Measurements from ENCODE around the gene RPUSD1. TPM values are rescaled to one million over a fixed set of nuclear protein-coding genes. Genes with fewer than 3 reads are reported as not detected.

Gene RPUSD1
- polyA plus RNA-seq, 3 donors: 29.5 to 38.1 (median 31.5) TPM

- Histone ChIP-seq H3K4me3 (replicated peaks in 1 of 3; ENCODE audit: low read depth in 2 of 3, low read length in 3 of 3) (no peak overlapping the region), H3K27ac (ENCODE audit: low read depth in 1 of 2, low read length in 2 of 2) (no peak overlapping the region), H3K27me3 (ENCODE audit: control insufficient read depth in 2 of 2, insufficient read depth in 2 of 2, low read length in 2 of 2) (peaks cover 9 to 43% of the 10 kb centered on the region in 2 donors), H4K20me1 (ENCODE audit: insufficient read depth, low read length) (no peaks in the 10 kb centered on the region), H3K9ac (ENCODE audit: insufficient read depth, low read length, poor library complexity, severe bottlenecking) (no peak overlapping the region), H2AFZ (ENCODE audit: insufficient read depth, low read depth, low read length, poor library complexity, severe bottlenecking) (no peak overlapping the region), H3K36me3 (replicated peaks in 1 of 2; ENCODE audit: control insufficient read depth in 1 of 2, insufficient read depth in 2 of 2, low read length in 2 of 2) (no peaks in the 10 kb centered on the region), H3K79me2 (ENCODE audit: insufficient read depth, low read length) (no peaks in the 10 kb centered on the region), H3K4me2 (replicated peaks; ENCODE audit: extremely low read depth, low read length, poor library complexity, severe bottlenecking) (no peak overlapping the region), H3K9me3 (replicated peaks in 1 of 2; ENCODE audit: control insufficient read depth in 1 of 2, insufficient read depth in 1 of 2, low read length in 2 of 2) (peaks cover 0 to 15% of the 10 kb centered on the region in 2 donors), H3K4me1 (ENCODE audit: control insufficient read depth in 1 of 2, insufficient read depth in 2 of 2, low read length in 2 of 2) (no peaks in the 10 kb centered on the region)
- Mint-ChIP-seq H3K4me1 (no peaks in the 10 kb centered on the region), H3K27ac (no peak overlapping the region), H3K9me3 (peaks cover 0 to 9% (median 2%) of the 10 kb centered on the region in 7 donors), H3K36me3 (no peaks in the 10 kb centered on the region), H3K27me3 (ENCODE audit: low read depth in 3 of 3) (peaks cover 31 to 40% (median 36%) of the 10 kb centered on the region in 3 donors), H3K4me3 (no peak overlapping the region)
- no peak for TF ChIP-seq CTCF (IDR thresholded peaks at IDR 0.05)
- WGBS (ENCODE audit: insufficient coverage): under 1% methylated on average over 21 of the region's 23 CpGs
- DNase-seq: no peak
- intact Hi-C loops (cut with micrococcal nuclease): loop anchor here in 1 of 2 donors (10.0 kb wide), 1 partner anchor 105 kb away; no protein-coding TSS in a partner anchor
Measured at GRCh38 chr16:819336-820043, 31.3 kb upstream of the RPUSD1 start.

GRCh38 chr16:818592-818991 lies 30.4 kb upstream of the RPUSD1 start:
- no peak overlapping the region for H3K27ac ChIP-seq (ENCODE audit: low read depth in 1 of 2, low read length in 2 of 2)
- no peaks in the 10 kb centered on the region for H3K36me3 Mint-ChIP-seq
- 73% methylated on average over 1 of the region's 2 CpGs for WGBS (ENCODE audit: insufficient coverage)
- H3K4me3 ChIP-seq (replicated peaks in 1 of 3; ENCODE audit: low read depth in 2 of 3, low read length in 3 of 3): no peak overlapping the region
- no peaks in the 10 kb centered on the region for H4K20me1 ChIP-seq (ENCODE audit: insufficient read depth, low read length)
- H3K27me3 Mint-ChIP-seq (ENCODE audit: low read depth in 3 of 3): peaks cover 38 to 49% (median 42%) of the 10 kb centered on the region in 3 donors
- H3K9ac ChIP-seq (ENCODE audit: insufficient read depth, low read length, poor library complexity, severe bottlenecking): no peak overlapping the region
- DNase-seq: no peak
- intact Hi-C loops (cut with micrococcal nuclease): no loop called here
- H3K27me3 ChIP-seq (ENCODE audit: control insufficient read depth in 2 of 2, insufficient read depth in 2 of 2, low read length in 2 of 2): peaks cover 14 to 52% of the 10 kb centered on the region in 2 donors
- peaks cover 0 to 9% (median 2%) of the 10 kb centered on the region in 7 donors for H3K9me3 Mint-ChIP-seq
- H3K4me2 ChIP-seq (replicated peaks; ENCODE audit: extremely low read depth, low read length, poor library complexity, severe bottlenecking): no peak overlapping the region
- TF ChIP-seq CTCF (IDR thresholded peaks at IDR 0.05): no peak
- no peaks in the 10 kb centered on the region for H3K79me2 ChIP-seq (ENCODE audit: insufficient read depth, low read length)
- H3K27ac Mint-ChIP-seq: no peak overlapping the region
- no peak overlapping the region for H3K4me3 Mint-ChIP-seq
- peaks cover 0 to 1% of the 10 kb centered on the region in 2 donors for H3K4me1 ChIP-seq (ENCODE audit: control insufficient read depth in 1 of 2, insufficient read depth in 2 of 2, low read length in 2 of 2)
- no peaks in the 10 kb centered on the region for H3K4me1 Mint-ChIP-seq
- H3K9me3 ChIP-seq (replicated peaks in 1 of 2; ENCODE audit: control insufficient read depth in 1 of 2, insufficient read depth in 1 of 2, low read length in 2 of 2): peaks cover 0 to 15% of the 10 kb centered on the region in 2 donors
- no peaks in the 10 kb centered on the region for H3K36me3 ChIP-seq (replicated peaks in 1 of 2; ENCODE audit: control insufficient read depth in 1 of 2, insufficient read depth in 2 of 2, low read length in 2 of 2)
- H2AFZ ChIP-seq (ENCODE audit: insufficient read depth, low read depth, low read length, poor library complexity, severe bottlenecking): no peak overlapping the region

All from CD14-positive monocyte (primary cell).